D721Med (cell line): ENCODE results near the gene ZNF324B.
A peak's percentile ranks its signal among the peaks of the same experiment; 100 is the strongest.
"Not testable (repeated sequence)": the region's sequence is repeated elsewhere in the genome, so short reads cannot be mapped to it uniquely, and the experiment has no call there.

Experiments
- DNase-seq: peaks from one replicate; pipeline ENCODE4 v3.0.0; 2011; ENCODE audit warnings: low spot score; ENCODE audit not compliant: insufficient read length
- FAIRE-seq: peaks from 2 replicates; lab custom pipeline; 2011; peaks lifted over from hg19 to GRCh38; lab: Jason Lieb, UNC
- TF ChIP-seq, protein P1 (sequence below): IDR thresholded peaks from 2 replicates; pipeline ENCODE4 v1.5.1; 2012; ENCODE audit warnings: mild to moderate bottlenecking, control low read depth; ENCODE audit not compliant: insufficient read depth; ENCODE audit errors: missing control alignments

ZNF324B gene

DNA sequence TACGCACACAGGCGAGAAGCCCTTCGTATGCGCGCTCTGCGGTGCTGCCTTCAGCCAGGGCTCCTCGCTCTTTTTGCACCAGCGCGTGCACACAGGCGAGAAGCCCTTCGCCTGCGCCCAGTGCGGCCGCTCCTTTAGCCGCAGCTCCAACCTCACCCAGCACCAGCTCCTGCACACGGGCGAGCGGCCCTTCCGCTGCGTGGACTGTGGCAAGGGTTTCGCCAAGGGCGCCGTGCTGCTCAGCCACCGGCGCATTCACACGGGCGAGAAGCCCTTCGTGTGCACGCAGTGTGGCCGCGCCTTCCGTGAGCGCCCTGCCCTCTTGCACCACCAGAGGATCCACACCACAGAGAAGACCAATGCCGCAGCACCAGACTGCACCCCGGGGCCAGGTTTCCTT, 4.7 kb downstream of the ZNF324B start:
- no peak for FAIRE-seq
- no peak for DNase-seq
- TF ChIP-seq, protein P1, sequence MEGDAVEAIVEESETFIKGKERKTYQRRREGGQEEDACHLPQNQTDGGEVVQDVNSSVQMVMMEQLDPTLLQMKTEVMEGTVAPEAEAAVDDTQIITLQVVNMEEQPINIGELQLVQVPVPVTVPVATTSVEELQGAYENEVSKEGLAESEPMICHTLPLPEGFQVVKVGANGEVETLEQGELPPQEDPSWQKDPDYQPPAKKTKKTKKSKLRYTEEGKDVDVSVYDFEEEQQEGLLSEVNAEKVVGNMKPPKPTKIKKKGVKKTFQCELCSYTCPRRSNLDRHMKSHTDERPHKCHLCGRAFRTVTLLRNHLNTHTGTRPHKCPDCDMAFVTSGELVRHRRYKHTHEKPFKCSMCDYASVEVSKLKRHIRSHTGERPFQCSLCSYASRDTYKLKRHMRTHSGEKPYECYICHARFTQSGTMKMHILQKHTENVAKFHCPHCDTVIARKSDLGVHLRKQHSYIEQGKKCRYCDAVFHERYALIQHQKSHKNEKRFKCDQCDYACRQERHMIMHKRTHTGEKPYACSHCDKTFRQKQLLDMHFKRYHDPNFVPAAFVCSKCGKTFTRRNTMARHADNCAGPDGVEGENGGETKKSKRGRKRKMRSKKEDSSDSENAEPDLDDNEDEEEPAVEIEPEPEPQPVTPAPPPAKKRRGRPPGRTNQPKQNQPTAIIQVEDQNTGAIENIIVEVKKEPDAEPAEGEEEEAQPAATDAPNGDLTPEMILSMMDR, result no peak

DNA sequence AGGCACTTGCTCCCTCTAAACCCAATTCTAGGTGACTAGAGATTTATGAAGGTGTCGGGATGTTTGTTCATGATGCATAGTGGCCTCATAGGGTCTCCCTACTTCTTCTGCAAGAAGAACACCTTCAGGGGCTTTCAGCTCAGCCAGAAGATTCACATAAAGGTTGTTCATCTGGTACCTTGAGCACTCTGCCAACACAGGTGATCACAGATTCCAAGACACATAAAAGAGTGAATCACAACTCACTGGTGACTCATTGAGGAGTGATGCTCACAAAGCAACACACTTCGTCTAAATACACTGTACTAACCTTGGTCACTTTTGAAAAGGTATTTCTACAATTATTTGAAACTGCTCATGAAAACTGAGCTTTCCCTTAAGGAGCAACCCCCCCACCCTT, 8.6 kb downstream of the ZNF324B start:
- no peak for DNase-seq
- no peak for FAIRE-seq
- TF ChIP-seq, protein P1, result no peak

DNA sequence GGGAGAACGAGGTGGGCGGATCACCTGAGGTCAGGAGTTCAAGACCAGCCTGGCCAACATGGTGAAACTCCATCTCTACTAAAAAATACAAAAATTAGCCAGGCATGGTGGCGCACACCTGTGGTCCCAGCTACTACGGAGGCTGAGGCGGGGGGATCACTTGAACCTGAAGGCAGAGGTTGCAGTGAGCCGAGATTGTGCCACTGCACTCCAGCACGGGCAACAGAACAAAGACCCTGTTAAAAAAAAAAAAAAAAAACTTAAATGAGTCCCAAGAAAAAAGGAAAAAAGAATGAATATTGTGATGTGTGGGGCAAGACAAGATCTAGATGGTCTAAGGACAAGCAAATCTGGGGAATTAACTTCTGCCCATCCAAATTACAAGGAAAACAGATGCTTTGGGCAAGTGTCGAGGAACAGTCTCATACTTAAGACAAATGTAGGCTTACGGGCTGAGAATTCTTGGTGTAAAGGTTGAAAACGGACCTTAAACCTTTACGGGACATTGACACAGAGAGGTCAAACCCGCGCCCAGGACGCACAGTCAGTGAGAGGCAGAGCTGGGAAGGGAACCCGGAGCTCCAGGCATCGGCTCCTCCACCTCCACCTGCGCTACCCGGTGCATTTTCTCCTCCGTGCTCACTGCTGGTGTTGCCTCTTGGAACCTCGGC, 14.8 kb downstream of the ZNF324B start:
- TF ChIP-seq, protein P1, result no peak
- FAIRE-seq, result no peak
- no peak for DNase-seq

DNA sequence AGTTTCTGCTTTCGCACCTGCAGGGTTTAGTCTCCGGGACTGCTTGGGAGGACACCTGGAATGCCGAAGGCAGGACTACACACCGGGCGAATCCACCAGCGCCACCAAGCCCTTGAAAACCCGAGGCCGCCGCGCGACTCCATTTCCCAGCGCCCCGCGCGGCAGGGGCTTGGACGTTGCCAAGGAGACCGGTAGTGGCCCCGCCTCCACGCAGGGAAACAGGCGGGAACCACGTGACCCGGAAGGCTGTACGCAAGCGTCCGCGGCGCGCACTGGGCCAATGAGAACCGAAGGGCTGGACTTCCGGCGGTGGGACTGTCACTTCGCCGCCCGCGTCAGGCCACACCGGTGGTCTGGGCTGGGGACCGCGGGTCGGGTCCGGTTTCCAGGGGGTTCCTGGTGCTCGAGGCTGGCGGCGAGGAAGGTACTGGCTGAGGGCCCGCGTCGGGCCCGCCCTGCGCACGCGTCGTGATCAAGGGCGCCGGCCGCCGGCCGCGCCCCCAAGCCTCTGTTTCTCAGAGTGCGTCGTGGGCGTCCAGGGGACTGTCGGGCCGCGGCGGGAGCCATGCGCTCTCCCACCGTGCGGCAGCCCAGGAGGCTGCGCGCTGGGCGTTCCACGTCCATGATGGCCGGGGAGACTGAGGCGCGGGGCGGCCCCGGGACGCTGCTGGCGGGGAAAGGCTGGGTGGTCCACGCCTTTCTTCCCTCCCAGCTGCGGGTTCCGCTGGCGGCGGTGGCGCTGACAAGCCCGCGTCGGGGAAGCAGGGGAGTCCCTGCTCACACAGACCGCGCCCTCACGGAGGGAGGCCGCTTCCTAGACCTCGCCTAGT, 15.6 kb downstream of the ZNF324B start, which contains the start of gene ZNF324:
Gene ZNF324 (plus strand): TSS at position 321 of the 830 bp plus-strand sequence. CDS start 2,106 bp downstream, outside the sequence.
- TF ChIP-seq, protein P1, result no peak
- no peak for FAIRE-seq
- DNase-seq, result peak; percentile 84

DNA sequence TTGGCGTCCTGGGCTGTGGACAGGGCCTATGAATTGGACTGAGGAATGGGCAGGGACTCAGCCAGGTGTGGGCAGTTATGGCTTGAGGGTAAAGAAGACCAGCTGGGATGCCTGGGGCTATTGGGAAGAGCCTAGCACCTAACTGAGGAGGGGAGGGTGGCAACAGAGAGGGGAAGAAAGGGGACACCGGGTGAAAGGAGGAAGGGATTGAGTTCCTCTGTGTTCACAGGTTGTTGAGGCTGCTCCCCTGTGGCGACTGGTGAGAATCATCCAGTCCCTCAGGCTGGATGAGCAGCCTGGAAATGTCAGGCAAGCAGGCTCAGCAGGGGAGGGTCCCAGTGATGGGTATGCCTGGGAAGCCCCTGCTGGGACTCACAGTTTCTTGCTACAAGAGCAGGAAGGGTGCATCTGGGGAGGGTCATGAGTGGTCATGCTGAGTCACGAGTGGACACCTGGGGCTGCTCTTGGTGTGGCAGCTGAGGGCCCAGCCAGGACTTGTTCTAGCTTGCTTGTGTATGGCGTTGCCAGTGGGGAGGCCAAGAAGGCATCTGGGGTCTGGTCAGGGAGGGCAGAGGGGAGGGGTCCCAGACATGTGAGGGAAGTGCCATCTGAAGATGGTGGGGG, 16.9 kb downstream of the ZNF324B start:
- DNase-seq (no peak), FAIRE-seq (no peak)
- TF ChIP-seq, protein P1, result no peak

DNA sequence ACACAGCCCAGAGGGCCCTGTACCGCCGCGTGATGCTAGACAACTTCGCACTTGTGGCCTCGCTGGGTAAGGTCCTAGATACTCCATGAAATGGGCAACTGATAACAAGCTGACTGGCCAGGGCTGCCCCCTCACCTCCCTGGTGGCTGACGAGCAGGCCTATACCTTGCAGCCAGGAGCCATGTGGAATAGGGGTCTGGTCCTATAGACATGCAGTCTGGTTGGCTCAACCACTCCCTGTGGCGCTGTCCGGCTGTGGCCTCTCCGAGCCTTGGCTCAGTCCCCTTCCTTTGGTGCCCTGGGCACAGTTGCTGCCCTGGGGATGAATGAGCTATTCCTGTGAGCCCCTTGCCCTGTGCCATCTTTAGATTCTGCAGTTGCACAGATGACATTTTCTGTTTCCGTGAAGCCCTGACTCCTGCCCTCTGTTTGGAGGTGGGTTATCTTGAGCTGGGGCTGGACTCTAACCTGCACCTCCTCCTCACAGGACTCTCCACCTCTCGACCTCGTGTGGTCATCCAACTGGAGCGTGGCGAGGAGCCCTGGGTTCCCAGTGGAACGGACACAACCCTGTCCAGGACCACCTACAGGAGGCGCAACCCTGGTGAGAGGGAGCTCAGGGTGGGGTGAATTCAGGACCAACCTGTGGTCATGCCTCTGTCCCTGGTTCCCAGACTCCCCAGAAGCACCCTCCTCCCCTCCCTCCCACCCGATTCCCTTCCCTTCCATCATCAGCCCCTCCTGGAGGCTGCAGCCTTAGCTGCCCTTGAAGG, 18.0 kb downstream of the ZNF324B start:
- DNase-seq (no peak), FAIRE-seq (no peak)
- TF ChIP-seq, protein P1, result no peak

DNA sequence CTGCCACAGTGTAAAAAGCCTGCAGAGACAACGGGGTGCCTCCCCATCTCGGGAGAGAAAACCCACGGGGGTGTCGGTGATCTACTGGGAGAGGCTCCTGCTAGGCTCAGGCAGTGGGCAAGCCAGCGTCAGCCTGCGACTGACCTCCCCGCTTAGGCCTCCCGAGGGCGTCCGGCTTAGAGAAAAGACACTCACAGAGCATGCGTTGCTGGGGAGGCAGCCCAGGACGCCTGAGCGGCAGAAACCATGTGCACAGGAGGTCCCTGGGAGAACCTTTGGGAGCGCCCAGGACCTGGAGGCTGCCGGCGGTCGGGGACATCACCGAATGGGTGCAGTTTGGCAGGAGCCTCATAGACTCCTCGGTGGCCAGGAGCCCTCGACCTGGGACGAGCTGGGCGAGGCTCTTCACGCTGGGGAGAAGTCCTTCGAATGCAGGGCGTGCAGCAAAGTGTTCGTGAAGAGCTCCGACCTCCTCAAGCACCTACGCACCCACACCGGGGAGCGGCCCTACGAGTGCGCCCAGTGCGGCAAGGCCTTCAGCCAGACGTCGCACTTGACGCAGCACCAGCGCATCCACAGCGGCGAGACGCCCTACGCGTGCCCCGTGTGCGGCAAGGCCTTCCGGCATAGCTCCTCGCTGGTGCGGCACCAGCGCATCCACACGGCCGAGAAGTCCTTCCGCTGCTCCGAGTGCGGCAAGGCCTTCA, 19.6 kb downstream of the ZNF324B start:
- not testable (repeated sequence) for DNase-seq, FAIRE-seq
